ENCODE measurements around the gene LGI4.

DNA sequence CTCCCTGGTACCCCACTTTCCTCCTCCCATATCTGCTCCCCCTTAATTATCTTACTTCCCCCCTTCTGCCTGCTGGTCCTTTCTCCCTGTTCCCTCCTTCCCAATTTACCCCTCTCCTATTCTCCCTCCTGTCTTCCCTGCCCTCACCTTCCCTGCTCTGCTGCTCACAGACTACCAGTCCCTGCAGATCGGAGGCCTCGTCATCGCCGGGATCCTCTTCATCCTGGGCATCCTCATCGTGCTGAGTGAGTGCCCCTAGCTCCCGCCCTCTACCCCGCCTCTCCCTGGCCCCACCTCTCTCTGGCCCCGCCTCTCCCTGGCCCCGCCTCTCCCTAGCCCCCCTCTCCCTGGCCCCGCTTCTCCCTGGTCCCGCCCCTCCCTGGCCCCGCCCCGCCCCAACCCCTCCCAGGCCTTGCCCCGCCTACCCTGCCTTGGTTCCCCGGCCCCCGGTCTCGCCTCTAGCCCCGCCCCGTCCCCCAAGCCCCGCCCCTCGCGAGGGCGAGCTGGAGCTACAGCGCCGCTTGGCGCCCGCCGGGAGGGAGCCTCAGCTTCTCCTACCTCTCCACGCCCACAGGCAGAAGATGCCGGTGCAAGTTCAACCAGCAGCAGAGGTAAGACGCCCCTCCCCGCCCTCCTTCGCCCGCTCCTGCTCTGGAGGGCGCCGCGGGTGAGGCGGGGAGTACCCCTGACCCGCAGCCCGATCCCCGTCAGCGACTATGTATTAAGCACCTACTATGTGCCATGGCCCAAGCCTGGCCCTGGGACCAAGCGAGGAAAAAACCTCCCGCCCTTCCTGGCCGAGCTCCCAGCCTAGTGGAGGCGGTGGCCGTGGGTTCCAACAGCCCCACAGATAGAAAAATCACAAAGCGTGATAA lies 6.3 kb upstream of the LGI4 start:
- TF ChIP-seq, protein P1, sequence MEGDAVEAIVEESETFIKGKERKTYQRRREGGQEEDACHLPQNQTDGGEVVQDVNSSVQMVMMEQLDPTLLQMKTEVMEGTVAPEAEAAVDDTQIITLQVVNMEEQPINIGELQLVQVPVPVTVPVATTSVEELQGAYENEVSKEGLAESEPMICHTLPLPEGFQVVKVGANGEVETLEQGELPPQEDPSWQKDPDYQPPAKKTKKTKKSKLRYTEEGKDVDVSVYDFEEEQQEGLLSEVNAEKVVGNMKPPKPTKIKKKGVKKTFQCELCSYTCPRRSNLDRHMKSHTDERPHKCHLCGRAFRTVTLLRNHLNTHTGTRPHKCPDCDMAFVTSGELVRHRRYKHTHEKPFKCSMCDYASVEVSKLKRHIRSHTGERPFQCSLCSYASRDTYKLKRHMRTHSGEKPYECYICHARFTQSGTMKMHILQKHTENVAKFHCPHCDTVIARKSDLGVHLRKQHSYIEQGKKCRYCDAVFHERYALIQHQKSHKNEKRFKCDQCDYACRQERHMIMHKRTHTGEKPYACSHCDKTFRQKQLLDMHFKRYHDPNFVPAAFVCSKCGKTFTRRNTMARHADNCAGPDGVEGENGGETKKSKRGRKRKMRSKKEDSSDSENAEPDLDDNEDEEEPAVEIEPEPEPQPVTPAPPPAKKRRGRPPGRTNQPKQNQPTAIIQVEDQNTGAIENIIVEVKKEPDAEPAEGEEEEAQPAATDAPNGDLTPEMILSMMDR (IDR thresholded peaks at IDR 0.05; ENCODE audit: low read length): peak; percentile 61
- no peak for TF ChIP-seq EZH2 (IDR thresholded peaks at IDR 0.05; ENCODE audit: borderline replicate concordance, low read length)
